Skeletal muscle cell (primary cell): ENCODE results near the gene MGAT3.

Experiments used
- DNase-seq: peaks from one replicate; pipeline ENCODE4 v3.0.0-alpha.2; 2010; ENCODE audit warnings: low read depth
- H3K4me3 ChIP-seq: 2 replicates; pipeline ENCODE4 v1.5.1; 2011; ENCODE audit warnings: low read depth, mild to moderate bottlenecking, control low read depth, low read length, moderate library complexity

Gene MGAT3

GRCh38 chr22:39535357-39535725 is 78.5 kb downstream of the MGAT3 start:
- H3K4me3 ChIP-seq = no peak overlapping the region
- DNase-seq = no peak

GRCh38 chr22:39535831-39536449 is 79.1 kb downstream of the MGAT3 start:
- no peak for DNase-seq
- no peak overlapping the region for H3K4me3 ChIP-seq

DNA sequence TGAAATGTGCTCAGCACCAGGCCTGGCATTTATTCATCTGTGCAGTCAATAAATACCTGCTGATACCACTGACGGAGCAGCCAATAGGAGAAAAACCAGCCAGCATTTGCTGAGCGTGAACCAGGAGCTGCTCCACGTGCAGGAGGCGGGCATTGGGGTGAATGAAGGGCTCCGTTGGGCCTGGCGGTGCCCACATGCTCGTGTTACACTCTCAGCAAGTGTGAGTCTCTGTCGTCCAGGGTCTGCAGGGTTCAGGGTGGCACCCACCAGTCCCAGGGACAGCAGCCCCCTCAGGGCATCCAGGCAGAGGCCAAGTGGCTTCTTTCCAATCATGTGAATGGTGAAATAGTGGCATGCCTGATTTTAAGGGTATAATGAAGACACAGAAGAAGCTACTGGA is 79.9 kb downstream of the MGAT3 start:
- H3K4me3 ChIP-seq = no peak overlapping the region
- DNase-seq = no peak

GRCh38 chr22:39537975-39538374 is 81.2 kb downstream of the MGAT3 start:
- no peak for DNase-seq
- H3K4me3 ChIP-seq = no peak overlapping the region
